HUES64 (cell line): ENCODE results near the gene UNC45B.

Experiments used
- H3K27ac ChIP-seq: 2 replicates; pipeline ENCODE4 v1.7.0; 2013; ENCODE audit warnings: low read depth, low read length, inconsistent platforms
- H3K27me3 ChIP-seq: 2 replicates; pipeline ENCODE4 v1.6.1; 2013; ENCODE audit warnings: mild to moderate bottlenecking, low read length; ENCODE audit not compliant: insufficient read depth
- H3K36me3 ChIP-seq: 2 replicates; pipeline ENCODE4 v1.6.1; 2013; ENCODE audit warnings: mild to moderate bottlenecking, low read length; ENCODE audit not compliant: insufficient read depth
- H3K4me1 ChIP-seq: 2 replicates; pipeline ENCODE4 v1.6.1; 2013; ENCODE audit warnings: mild to moderate bottlenecking, low read length, moderate library complexity; ENCODE audit not compliant: insufficient read depth
- H3K4me3 ChIP-seq: 2 replicates; pipeline ENCODE4 v1.5.1; 2013; ENCODE audit warnings: mild to moderate bottlenecking, low read length, moderate library complexity
- H3K9ac ChIP-seq: 2 replicates; pipeline ENCODE4 v1.6.1; 2013; ENCODE audit warnings: mild to moderate bottlenecking, low read depth, low read length
- H3K9me3 ChIP-seq: 2 replicates; pipeline ENCODE4 v1.6.1; 2013; ENCODE audit warnings: low read depth, low read length; ENCODE audit not compliant: insufficient read depth
- WGBS: fragments of 150-250, 120-280 bp; methylation state at CpG from one replicate; pipeline ENCODE4 v1.1.7; 2013; ENCODE audit warnings: missing lambda C conversion rate; 5-methylcytosine and 5-hydroxymethylcytosine counted together

Gene UNC45B

GRCh38 chr17:35121315-35121714, 26.3 kb upstream of the UNC45B start, which contains the start of gene FNDC8:
FNDC8 (plus strand) TSS chr17:35121615; CDS start chr17:35121694, 79 bp downstream.
- H3K4me1 ChIP-seq, result no peaks in the 10 kb centered on the region; the same call in 1 of the 2 replicates
- no peak within 1 kb of the TSS for H3K4me3 ChIP-seq
- no peak within 1 kb of the TSS for H3K27ac ChIP-seq
- no peak within 1 kb of the TSS for H3K9ac ChIP-seq
- WGBS, result 92% methylated on average over 3 of the region's 3 CpGs
- H3K36me3 ChIP-seq, result no peaks in the 10 kb centered on the region
- H3K9me3 ChIP-seq, result no peaks in the 10 kb centered on the region
- peaks cover 19% of the 10 kb centered on the region; the same call in 1 of the 2 replicates for H3K27me3 ChIP-seq

GRCh38 chr17:35127751-35128514, 19.7 kb upstream of the UNC45B start:
- peaks cover 24% of the 10 kb centered on the region for H3K36me3 ChIP-seq
- no peak overlapping the region for H3K27ac ChIP-seq
- H3K4me3 ChIP-seq, result no peak overlapping the region
- no peaks in the 10 kb centered on the region for H3K9me3 ChIP-seq
- H3K27me3 ChIP-seq, result no peaks in the 10 kb centered on the region
- H3K4me1 ChIP-seq, result no peaks in the 10 kb centered on the region
- 90% methylated on average over 11 of the region's 11 CpGs for WGBS
- no peak overlapping the region for H3K9ac ChIP-seq

- Histone ChIP-seq H3K4me3 (no peak overlapping the region), H3K27me3 (no peaks in the 10 kb centered on the region), H3K4me1 (no peaks in the 10 kb centered on the region), H3K27ac (no peak overlapping the region), H3K9me3 (no peaks in the 10 kb centered on the region), H3K9ac (no peak overlapping the region), H3K36me3 (peaks cover 38% of the 10 kb centered on the region)
- whole genome bisulfite sequencing, result 89% methylated on average over 11 of the region's 11 CpGs
Measured at GRCh38 chr17:35129154-35129972, 18.3 kb upstream of the UNC45B start.

GRCh38 chr17:35129973-35130351, 17.7 kb upstream of the UNC45B start:
- Histone ChIP-seq H3K27ac (no peak overlapping the region), H3K9ac (no peak overlapping the region), H3K9me3 (no peaks in the 10 kb centered on the region), H3K4me1 (no peaks in the 10 kb centered on the region), H3K4me3 (no peak overlapping the region), H3K36me3 (peaks cover 44% of the 10 kb centered on the region), H3K27me3 (no peaks in the 10 kb centered on the region)
- WGBS, result 96% methylated on average over 5 of the region's 5 CpGs

GRCh38 chr17:35130392-35130791, 17.2 kb upstream of the UNC45B start:
- H3K4me3 ChIP-seq, result no peak overlapping the region
- H3K27me3 ChIP-seq, result no peaks in the 10 kb centered on the region
- H3K9ac ChIP-seq, result no peak overlapping the region
- H3K36me3 ChIP-seq, result peaks cover 49% of the 10 kb centered on the region
- H3K27ac ChIP-seq, result no peak overlapping the region
- no peaks in the 10 kb centered on the region for H3K4me1 ChIP-seq
- no peaks in the 10 kb centered on the region for H3K9me3 ChIP-seq
- WGBS, result 97% methylated on average over 3 of the region's 3 CpGs

GRCh38 chr17:35132099-35132498, 15.5 kb upstream of the UNC45B start:
- Histone ChIP-seq H3K9ac (no peak overlapping the region), H3K4me3 (no peak overlapping the region), H3K9me3 (no peaks in the 10 kb centered on the region), H3K27me3 (no peaks in the 10 kb centered on the region), H3K4me1 (no peaks in the 10 kb centered on the region), H3K36me3 (peaks cover 66% of the 10 kb centered on the region), H3K27ac (no peak overlapping the region)
- 96% methylated on average over 10 of the region's 10 CpGs for WGBS

GRCh38 chr17:35132816-35133550, 14.6 kb upstream of the UNC45B start:
- Histone ChIP-seq H3K4me3 (no peak overlapping the region), H3K27me3 (no peaks in the 10 kb centered on the region), H3K27ac (no peak overlapping the region), H3K36me3 (peaks cover 74% of the 10 kb centered on the region), H3K9me3 (no peaks in the 10 kb centered on the region), H3K9ac (no peak overlapping the region), H3K4me1 (no peaks in the 10 kb centered on the region)
- 97% methylated on average over 19 of the region's 22 CpGs for WGBS

GRCh38 chr17:35135322-35135721, 12.3 kb upstream of the UNC45B start:
- Histone ChIP-seq H3K9me3 (no peaks in the 10 kb centered on the region), H3K27ac (no peak overlapping the region), H3K4me1 (no peaks in the 10 kb centered on the region), H3K36me3 (peaks cover 96% of the 10 kb centered on the region), H3K27me3 (no peaks in the 10 kb centered on the region), H3K4me3 (no peak overlapping the region), H3K9ac (no peak overlapping the region)
- 95% methylated on average over 6 of the region's 6 CpGs for WGBS

- H3K27ac ChIP-seq, result no peak overlapping the region
- H3K9ac ChIP-seq, result no peak overlapping the region
- no peak overlapping the region for H3K4me3 ChIP-seq
- H3K4me1 ChIP-seq, result no peaks in the 10 kb centered on the region
- no peaks in the 10 kb centered on the region for H3K27me3 ChIP-seq
- peaks cover 69% of the 10 kb centered on the region for H3K36me3 ChIP-seq
- 95% methylated on average over 6 of the region's 6 CpGs for WGBS
- H3K9me3 ChIP-seq, result no peaks in the 10 kb centered on the region
Measured at GRCh38 chr17:35138218-35138617, 9.4 kb upstream of the UNC45B start.

GRCh38 chr17:35141681-35142466, 5.7 kb upstream of the UNC45B start, which contains the start of gene NLE1:
NLE1 (minus strand) TSS chr17:35142303; CDS start chr17:35142275, 28 bp downstream.
- H3K27me3 ChIP-seq, result no peaks in the 10 kb centered on the region
- H3K9ac ChIP-seq, result peak within 1 kb of the TSS; percentile 98
- no peaks in the 10 kb centered on the region for H3K9me3 ChIP-seq
- WGBS, result under 1% methylated on average over 65 of the region's 65 CpGs
- peak within 1 kb of the TSS; percentile 98 for H3K4me3 ChIP-seq
- peak within 1 kb of the TSS; percentile 71 for H3K27ac ChIP-seq
- peaks cover 33% of the 10 kb centered on the region for H3K36me3 ChIP-seq
- no peaks in the 10 kb centered on the region for H3K4me1 ChIP-seq
